ENCODE data around the gene INMT.

DNA sequence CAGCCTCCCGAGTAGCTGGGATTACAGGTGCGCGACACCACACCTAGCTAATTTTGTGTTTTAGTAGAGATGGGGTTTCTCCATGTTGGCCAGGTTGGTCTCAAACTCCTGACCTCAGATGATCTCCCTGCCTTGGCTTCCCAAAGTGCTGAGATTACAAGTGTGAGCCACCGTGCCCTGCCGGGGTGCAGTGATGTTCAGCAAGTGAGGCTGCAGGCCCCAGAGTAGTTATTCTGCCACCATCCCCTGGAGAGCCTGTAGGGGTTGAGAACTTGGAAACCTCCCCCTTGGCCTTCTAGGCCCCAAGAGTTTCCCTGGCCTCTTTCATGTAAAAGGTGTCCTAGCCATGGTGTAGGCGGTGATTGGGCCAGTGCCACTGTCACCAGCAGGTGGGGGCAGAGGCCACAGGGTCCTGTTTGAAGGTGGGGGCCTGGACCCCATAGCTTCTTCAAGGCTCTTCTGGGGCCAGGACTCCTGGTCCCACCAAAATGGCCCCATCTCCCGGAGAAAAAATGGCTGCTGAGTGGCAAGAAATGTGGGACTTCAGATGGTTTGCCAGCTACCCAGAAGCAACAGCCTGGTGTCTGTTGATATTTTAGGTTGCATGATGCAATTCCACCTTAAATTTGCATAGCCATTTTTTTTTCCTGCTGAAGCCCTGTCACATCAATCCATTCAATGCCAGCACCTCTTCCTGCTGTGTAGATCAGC is 25.5 kb upstream of the INMT start:
- TF ChIP-seq, protein P1, sequence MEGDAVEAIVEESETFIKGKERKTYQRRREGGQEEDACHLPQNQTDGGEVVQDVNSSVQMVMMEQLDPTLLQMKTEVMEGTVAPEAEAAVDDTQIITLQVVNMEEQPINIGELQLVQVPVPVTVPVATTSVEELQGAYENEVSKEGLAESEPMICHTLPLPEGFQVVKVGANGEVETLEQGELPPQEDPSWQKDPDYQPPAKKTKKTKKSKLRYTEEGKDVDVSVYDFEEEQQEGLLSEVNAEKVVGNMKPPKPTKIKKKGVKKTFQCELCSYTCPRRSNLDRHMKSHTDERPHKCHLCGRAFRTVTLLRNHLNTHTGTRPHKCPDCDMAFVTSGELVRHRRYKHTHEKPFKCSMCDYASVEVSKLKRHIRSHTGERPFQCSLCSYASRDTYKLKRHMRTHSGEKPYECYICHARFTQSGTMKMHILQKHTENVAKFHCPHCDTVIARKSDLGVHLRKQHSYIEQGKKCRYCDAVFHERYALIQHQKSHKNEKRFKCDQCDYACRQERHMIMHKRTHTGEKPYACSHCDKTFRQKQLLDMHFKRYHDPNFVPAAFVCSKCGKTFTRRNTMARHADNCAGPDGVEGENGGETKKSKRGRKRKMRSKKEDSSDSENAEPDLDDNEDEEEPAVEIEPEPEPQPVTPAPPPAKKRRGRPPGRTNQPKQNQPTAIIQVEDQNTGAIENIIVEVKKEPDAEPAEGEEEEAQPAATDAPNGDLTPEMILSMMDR (tag by site-specific recombination; IDR thresholded peaks at IDR 0.05), result no peak
- TF ChIP-seq ZNF138 (tag by site-specific recombination; IDR thresholded peaks at IDR 0.05; ENCODE audit: borderline replicate concordance) (no peak), YY1 (tag by site-specific recombination; IDR thresholded peaks at IDR 0.05) (no peak)

Data from HEK293 (cell line).